ENCODE data around the gene TYSND1. TPM values are rescaled to one million over a fixed set of nuclear protein-coding genes. Genes with fewer than 3 reads are reported as not detected.
"Not testable (repeated sequence)": the region's sequence is repeated elsewhere in the genome, so short reads cannot be mapped to it uniquely, and the experiment has no call there.

TYSND1 gene
- total RNA-seq, 1 donor from 2014 or later = 6.2 TPM

- intact Hi-C loops (cut with DNase I) = no loop called here
- DNase-seq (ENCODE audit: missing footprints) (no peak), ATAC-seq (no peak)
Measured at GRCh38 chr10:70167246-70167645, 20.7 kb upstream of the TYSND1 start.

GRCh38 chr10:70166394-70166793 lies 19.9 kb upstream of the TYSND1 start:
- DNase-seq (ENCODE audit: missing footprints) (no peak), ATAC-seq (no peak)

DNA sequence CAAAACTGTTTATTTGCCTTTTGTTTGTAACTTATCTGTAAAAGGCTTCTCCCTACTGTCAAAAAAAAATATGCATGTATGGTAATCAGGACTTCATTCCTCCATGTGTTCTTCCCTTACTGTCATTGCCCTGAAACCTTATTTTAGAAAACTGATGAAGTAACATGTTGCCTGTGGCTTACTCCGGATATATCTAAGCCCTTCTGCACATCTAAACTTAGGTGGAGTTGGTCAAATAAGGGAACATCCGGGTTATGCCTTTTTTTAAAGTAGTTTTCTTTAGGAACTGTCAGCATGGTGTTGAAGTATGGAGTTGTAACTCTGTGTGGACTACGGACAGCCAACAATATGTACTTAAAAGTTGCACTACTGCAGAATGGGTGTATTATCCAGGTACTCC lies 17.7 kb upstream of the TYSND1 start:
- ATAC-seq (no peak), DNase-seq (ENCODE audit: missing footprints) (no peak)
- intact Hi-C loops (cut with DNase I) = no loop called here

More at GRCh38 chr10:70166394-70166793, 19.9 kb upstream of the TYSND1 start:
- intact Hi-C loops (cut with DNase I) = no loop called here

GRCh38 chr10:70163448-70163847 lies 16.9 kb upstream of the TYSND1 start:
- DNase-seq (ENCODE audit: missing footprints) = no peak
- ATAC-seq = no peak
- intact Hi-C loops (cut with DNase I) = no loop called here

GRCh38 chr10:70162892-70163201 lies 16.3 kb upstream of the TYSND1 start:
- DNase-seq (ENCODE audit: missing footprints) (no peak), ATAC-seq (no peak)
- intact Hi-C loops (cut with DNase I) = no loop called here

GRCh38 chr10:70162151-70162891 lies 15.8 kb upstream of the TYSND1 start:
- no peak for ATAC-seq
- intact Hi-C loops (cut with DNase I) = no loop called here

DNA sequence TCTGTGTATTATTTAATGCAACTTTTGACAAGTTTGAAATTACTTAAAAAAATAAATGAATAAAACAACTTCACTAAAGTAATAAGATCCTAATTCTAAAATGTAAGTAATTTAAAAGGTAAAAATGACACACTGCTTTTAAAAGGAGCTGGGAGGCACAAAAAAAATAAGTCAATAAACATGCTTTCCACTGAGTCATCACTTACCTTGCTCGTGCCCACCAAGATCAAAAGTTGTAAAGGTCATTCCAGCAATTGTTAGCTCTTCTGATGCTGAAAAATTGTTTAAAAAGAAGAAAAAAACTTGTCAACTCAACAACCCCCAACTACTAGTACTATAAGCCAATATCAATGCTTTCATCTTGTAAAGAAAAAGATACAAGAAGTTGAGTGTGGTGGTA lies 14.3 kb upstream of the TYSND1 start:
- no peak for ATAC-seq
- DNase-seq (ENCODE audit: missing footprints) = no peak
- intact Hi-C loops (cut with DNase I) = no loop called here

More at GRCh38 chr10:70162151-70162891, 15.8 kb upstream of the TYSND1 start:
- DNase-seq (ENCODE audit: missing footprints) = no peak

DNA sequence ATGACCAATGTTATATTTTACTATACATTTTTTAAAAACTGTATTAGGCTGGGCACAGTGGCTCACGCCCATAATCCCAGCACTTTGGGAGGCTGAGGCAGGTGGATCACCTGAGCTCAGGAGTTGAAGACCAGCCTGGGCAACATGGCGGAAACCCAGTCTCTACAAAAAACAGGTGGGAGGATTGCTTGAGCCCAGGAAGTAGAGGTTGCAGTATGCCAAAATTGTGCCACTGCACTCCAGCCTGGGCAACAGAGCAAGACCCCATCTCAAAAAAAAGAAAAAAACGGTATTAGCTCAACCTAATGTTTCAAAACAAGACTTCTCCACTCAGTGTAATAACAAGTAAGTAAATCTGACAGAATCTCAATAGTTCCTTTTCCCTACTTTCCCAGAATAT lies 12.9 kb upstream of the TYSND1 start:
- intact Hi-C loops (cut with DNase I); DNase-seq (ENCODE audit: missing footprints); ATAC-seq: not testable (repeated sequence)

GRCh38 chr10:70158113-70158512 lies 11.6 kb upstream of the TYSND1 start:
- DNase-seq (ENCODE audit: missing footprints) = no peak
- ATAC-seq = peak; percentile 71
- intact Hi-C loops (cut with DNase I) = no loop called here

DNA sequence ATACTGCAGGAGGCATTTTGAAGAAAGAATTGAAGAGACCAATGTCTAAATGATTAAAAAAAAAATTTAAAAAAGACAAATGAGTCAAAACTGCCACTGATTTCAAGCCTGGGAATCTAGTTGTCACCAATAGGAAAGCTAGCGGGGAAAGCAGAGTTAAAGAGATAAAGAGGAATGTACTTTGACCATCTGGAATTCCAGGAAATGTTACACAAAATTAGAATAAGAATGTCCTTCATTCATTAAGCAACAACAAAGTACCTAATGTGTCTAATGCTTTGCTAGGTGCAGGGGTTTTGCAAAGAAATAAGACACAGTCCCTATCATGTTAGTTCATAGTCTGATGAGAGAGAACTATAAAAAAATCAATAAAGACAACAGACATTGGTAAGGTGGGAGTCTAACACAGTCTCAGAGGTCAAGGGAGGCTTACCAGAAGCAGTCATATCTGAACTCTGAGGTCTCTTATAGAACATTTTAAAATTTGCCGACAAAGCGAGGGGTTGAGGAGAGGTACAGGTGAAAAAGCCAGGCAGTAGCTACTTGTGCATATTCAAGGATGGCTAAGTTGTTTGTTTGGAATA lies 8.8 kb upstream of the TYSND1 start:
- intact Hi-C loops (cut with DNase I) = no loop called here
- ATAC-seq = no peak
- no peak for DNase-seq (ENCODE audit: missing footprints)

DNA sequence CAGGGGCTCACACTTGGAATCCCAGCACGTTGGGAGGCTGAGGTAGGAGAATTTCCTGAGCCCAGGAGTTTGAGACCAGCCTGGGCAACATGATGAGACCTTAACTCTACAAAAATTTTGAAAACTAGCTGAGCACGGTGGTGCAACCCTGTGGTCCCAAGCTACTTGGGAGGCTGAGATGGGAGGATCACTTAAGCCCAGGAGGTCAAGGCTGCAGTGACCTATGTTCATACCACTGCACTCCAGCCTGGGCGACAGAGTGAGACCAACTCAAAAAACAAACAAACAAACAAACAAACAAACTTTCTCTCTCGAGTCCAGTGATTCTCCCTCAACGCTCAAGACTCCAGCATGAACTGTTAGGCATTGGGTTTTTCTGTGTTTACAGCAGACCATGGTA lies 2.0 kb upstream of the TYSND1 start:
- DNase-seq (ENCODE audit: missing footprints) (no peak), ATAC-seq (no peak)
- intact Hi-C loops (cut with DNase I) = no loop called here

- DNase-seq (ENCODE audit: missing footprints) (no peak), ATAC-seq (no peak)
- intact Hi-C loops (cut with DNase I) = no loop called here
Measured at GRCh38 chr10:70147259-70147625, 742 bp upstream of the TYSND1 start.

- DNase-seq (ENCODE audit: missing footprints) (peak; percentile 88), ATAC-seq (peak; percentile 72)
- intact Hi-C loops (cut with DNase I) = no loop called here
Measured at GRCh38 chr10:70145666-70146488, 623 bp downstream of the TYSND1 start.

GRCh38 chr10:70145166-70145665 lies 1.3 kb downstream of the TYSND1 start:
- intact Hi-C loops (cut with DNase I) = no loop called here
- no peak for DNase-seq (ENCODE audit: missing footprints)
- no peak for ATAC-seq

GRCh38 chr10:70144372-70145110 lies 2.0 kb downstream of the TYSND1 start:
- intact Hi-C loops (cut with DNase I) = no loop called here
- ATAC-seq (no peak), DNase-seq (ENCODE audit: missing footprints) (no peak)

DNA sequence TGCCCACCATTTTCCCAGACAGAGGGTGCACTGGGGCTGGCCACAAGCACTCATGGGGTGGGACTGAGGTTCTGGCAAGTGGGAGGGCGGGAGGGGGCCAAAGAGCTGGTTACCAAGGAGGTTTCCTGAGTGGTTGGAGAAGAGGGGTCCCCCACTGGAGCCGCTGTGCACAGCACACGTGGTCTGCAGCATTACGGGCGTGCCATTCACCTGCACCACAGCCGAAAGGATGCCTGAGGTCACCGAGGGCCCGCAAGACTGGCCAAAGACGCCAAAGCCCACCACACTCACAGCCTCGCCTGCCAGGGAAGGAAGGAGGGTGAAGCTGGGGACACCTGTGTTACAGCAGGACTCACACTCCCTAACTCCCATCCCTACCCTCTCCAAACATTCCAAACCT lies 3.9 kb downstream of the TYSND1 start:
- ATAC-seq (no peak), DNase-seq (ENCODE audit: missing footprints) (no peak)
- intact Hi-C loops (cut with DNase I) = no loop called here

- intact Hi-C loops (cut with DNase I) = no loop called here
- ATAC-seq (no peak), DNase-seq (ENCODE audit: missing footprints) (no peak)
Measured at GRCh38 chr10:70140297-70140696, 6.2 kb downstream of the TYSND1 start.

DNA sequence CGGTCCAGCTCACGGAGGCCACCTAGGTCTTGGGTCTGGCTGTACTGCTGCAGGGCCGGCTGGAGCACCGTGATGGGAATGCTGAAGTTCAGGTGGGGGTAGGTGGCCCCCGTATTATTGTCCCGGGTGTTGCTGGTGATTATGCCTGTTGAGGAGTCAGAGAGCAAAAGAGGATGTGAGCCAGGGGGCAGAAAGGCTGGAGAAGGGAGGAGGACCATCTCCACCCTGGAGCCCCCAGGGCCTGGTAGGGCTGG lies 6.6 kb downstream of the TYSND1 start:
- intact Hi-C loops (cut with DNase I) = no loop called here
- DNase-seq (ENCODE audit: missing footprints) = no peak
- no peak for ATAC-seq

DNA sequence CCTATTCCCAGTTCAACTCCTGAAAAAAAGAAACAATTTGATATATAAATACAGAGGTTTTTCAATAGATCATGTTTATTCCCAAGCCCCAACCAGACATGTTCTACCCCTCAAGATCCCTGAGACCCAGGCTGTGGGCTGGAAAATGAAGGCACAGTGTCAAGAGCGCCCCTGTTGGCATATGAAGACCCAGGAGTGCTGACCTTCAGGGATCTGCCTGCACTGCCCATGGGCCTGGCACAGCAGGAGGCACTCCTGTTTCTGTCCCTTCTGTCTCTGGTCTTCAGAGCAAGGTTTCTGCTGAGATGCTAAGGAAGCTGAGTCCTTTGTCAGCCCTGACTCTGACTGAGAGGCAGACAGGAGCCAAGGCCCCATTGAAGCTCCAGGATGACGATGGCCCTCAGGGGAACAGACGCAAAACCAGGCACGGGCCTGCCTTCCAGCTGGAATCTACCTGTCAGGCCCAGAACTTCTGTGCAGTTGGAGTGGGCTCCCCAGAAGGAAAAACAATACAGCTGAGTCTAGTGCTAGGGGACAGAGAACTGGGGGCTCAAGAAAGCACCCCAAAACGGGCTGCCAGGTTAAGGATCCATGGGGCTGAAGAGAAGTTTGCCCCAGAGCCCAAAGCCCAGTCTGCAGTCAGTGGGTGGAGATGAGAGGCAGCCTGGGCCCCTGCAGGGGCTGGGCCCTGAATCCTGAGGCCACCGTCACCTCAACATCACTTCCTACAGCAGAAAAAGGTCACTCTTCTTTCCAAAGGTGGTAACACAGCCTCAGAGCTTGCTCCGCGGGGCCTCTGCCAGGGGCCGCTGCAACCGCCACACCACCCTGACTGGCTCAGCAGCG lies 7.1 kb downstream of the TYSND1 start:
- no peak for ATAC-seq
- no peak for DNase-seq (ENCODE audit: missing footprints)
- intact Hi-C loops (cut with DNase I) = no loop called here
